Fibroblast of skin of right biceps (primary cell): ENCODE results near the gene DYSF.

Source experiments
- DNase-seq: peaks from one replicate; pipeline ENCODE4 v3.0.0-alpha.2; 2013

DYSF gene

GRCh38 chr2:71555798-71556454 is 102.6 kb downstream of the DYSF start:
- no peak for DNase-seq

GRCh38 chr2:71556692-71557250 is 103.4 kb downstream of the DYSF start:
- no peak for DNase-seq

- DNase-seq = no peak
Measured at GRCh38 chr2:71557321-71557720, 104.0 kb downstream of the DYSF start.

GRCh38 chr2:71558300-71559051 is 105.1 kb downstream of the DYSF start:
- peak; percentile 28 for DNase-seq

- DNase-seq = no peak
Measured at GRCh38 chr2:71559080-71559827, 105.9 kb downstream of the DYSF start.

- no peak for DNase-seq
Measured at GRCh38 chr2:71559828-71560637, 106.7 kb downstream of the DYSF start.

GRCh38 chr2:71560638-71561011 is 107.3 kb downstream of the DYSF start:
- peak; percentile 18 for DNase-seq

- no peak for DNase-seq
Measured at GRCh38 chr2:71561441-71562267, 108.3 kb downstream of the DYSF start.

- DNase-seq = no peak
Measured at GRCh38 chr2:71562518-71562917, 109.2 kb downstream of the DYSF start.

- no peak for DNase-seq
Measured at GRCh38 chr2:71563872-71564271, 110.5 kb downstream of the DYSF start.

GRCh38 chr2:71564361-71564760 is 111.0 kb downstream of the DYSF start:
- no peak for DNase-seq

GRCh38 chr2:71564790-71565189 is 111.4 kb downstream of the DYSF start:
- no peak for DNase-seq

GRCh38 chr2:71566372-71566771 is 113.0 kb downstream of the DYSF start:
- DNase-seq = peak; percentile 50

GRCh38 chr2:71567625-71568024 is 114.3 kb downstream of the DYSF start:
- no peak for DNase-seq

GRCh38 chr2:71568103-71568502 is 114.7 kb downstream of the DYSF start:
- DNase-seq = no peak

GRCh38 chr2:71570511-71570910 is 117.2 kb downstream of the DYSF start:
- no peak for DNase-seq

- no peak for DNase-seq
Measured at GRCh38 chr2:71570951-71571460, 117.6 kb downstream of the DYSF start.

- no peak for DNase-seq
Measured at GRCh38 chr2:71571945-71572344, 118.6 kb downstream of the DYSF start.

- DNase-seq = no peak
Measured at GRCh38 chr2:71575966-71576365, 122.6 kb downstream of the DYSF start.

- DNase-seq = no peak
Measured at GRCh38 chr2:71576541-71576940, 123.2 kb downstream of the DYSF start.

GRCh38 chr2:71577209-71577608 is 123.8 kb downstream of the DYSF start:
- DNase-seq = no peak
